ENCODE results near the gene AGMO. TPM values are rescaled to one million over a fixed set of nuclear protein-coding genes. Genes with fewer than 3 reads are reported as not detected.
"Not testable (repeated sequence)": the region's sequence is repeated elsewhere in the genome, so short reads cannot be mapped to it uniquely, and the experiment has no call there.

Gene AGMO
- total and polyA plus RNA-seq, 3 donors from 2014 or later, result 13.1 to 52.8 (median 46.6) TPM

- intact Hi-C loops (cut with DNase I; ENCODE audit: low total_unique reads), result no loop called here
- no peak for DNase-seq
- Histone ChIP-seq H3K27me3 (no peaks in the 10 kb centered on the region), H3K9me3 (no peaks in the 10 kb centered on the region), H3K36me3 (ENCODE audit: low read depth, missing control alignments) (no peaks in the 10 kb centered on the region), H3K4me3 (no peak overlapping the region), H3K27ac (no peak overlapping the region), H3K4me1 (no peaks in the 10 kb centered on the region)
- WGBS, 2 donors, result 71 to 89% methylated on average over 2 of the region's 2 CpGs
- TF ChIP-seq POLR2A (IDR thresholded peaks at IDR 0.05) (no peak), CTCF (IDR thresholded peaks at IDR 0.05) (no peak)
Measured at GRCh38 chr7:15544050-15544449, 17.8 kb downstream of the AGMO start.

GRCh38 chr7:15543256-15543655, 18.6 kb downstream of the AGMO start:
- H3K27me3 ChIP-seq, result no peaks in the 10 kb centered on the region
- no peaks in the 10 kb centered on the region for H3K9me3 ChIP-seq
- TF ChIP-seq POLR2A (IDR thresholded peaks at IDR 0.05), result no peak
- TF ChIP-seq CTCF (IDR thresholded peaks at IDR 0.05), result no peak
- DNase-seq, result no peak
- H3K4me1 ChIP-seq, result no peaks in the 10 kb centered on the region
- WGBS, 2 donors, result 84 to 85% methylated on average over 1 of the region's 1 CpG
- intact Hi-C loops (cut with DNase I; ENCODE audit: low total_unique reads), result no loop called here
- no peaks in the 10 kb centered on the region for H3K36me3 ChIP-seq (ENCODE audit: low read depth, missing control alignments)
- no peak overlapping the region for H3K4me3 ChIP-seq
- H3K27ac ChIP-seq, result no peak overlapping the region

GRCh38 chr7:15527648-15528047, 34.2 kb downstream of the AGMO start:
- Histone ChIP-seq H3K36me3 (ENCODE audit: low read depth, missing control alignments) (no peaks in the 10 kb centered on the region), H3K27ac (no peak overlapping the region), H3K27me3 (no peaks in the 10 kb centered on the region), H3K4me1 (no peaks in the 10 kb centered on the region), H3K4me3 (no peak overlapping the region), H3K9me3 (no peaks in the 10 kb centered on the region)
- DNase-seq, result no peak
- TF ChIP-seq CTCF (IDR thresholded peaks at IDR 0.05), result no peak
- TF ChIP-seq POLR2A (IDR thresholded peaks at IDR 0.05), result no peak
- intact Hi-C loops (cut with DNase I; ENCODE audit: low total_unique reads), result no loop called here

GRCh38 chr7:15525652-15526263, 36.1 kb downstream of the AGMO start:
- TF ChIP-seq POLR2A (IDR thresholded peaks at IDR 0.05) (no peak), CTCF (IDR thresholded peaks at IDR 0.05) (no peak)
- H3K27ac ChIP-seq, result no peak overlapping the region
- H3K36me3 ChIP-seq (ENCODE audit: low read depth, missing control alignments), result no peaks in the 10 kb centered on the region
- no peak for DNase-seq
- WGBS, 2 donors, result 63 to 78% methylated on average over 9 to 21 of the region's 21 CpGs
- no peaks in the 10 kb centered on the region for H3K4me1 ChIP-seq
- no peak overlapping the region for H3K4me3 ChIP-seq
- intact Hi-C loops (cut with DNase I; ENCODE audit: low total_unique reads), result no loop called here
- no peaks in the 10 kb centered on the region for H3K27me3 ChIP-seq
- H3K9me3 ChIP-seq, result no peaks in the 10 kb centered on the region

GRCh38 chr7:15524077-15524476, 37.7 kb downstream of the AGMO start:
- Histone ChIP-seq H3K27ac (no peak overlapping the region), H3K27me3 (no peaks in the 10 kb centered on the region), H3K4me3 (no peak overlapping the region), H3K36me3 (ENCODE audit: low read depth, missing control alignments) (no peaks in the 10 kb centered on the region), H3K4me1 (no peaks in the 10 kb centered on the region), H3K9me3 (no peaks in the 10 kb centered on the region)
- intact Hi-C loops (cut with DNase I; ENCODE audit: low total_unique reads), result no loop called here
- TF ChIP-seq POLR2A (IDR thresholded peaks at IDR 0.05) (no peak), CTCF (IDR thresholded peaks at IDR 0.05) (no peak)
- DNase-seq, result no peak
- 83 to 92% methylated on average over 1 of the region's 1 CpG for WGBS, 2 donors

GRCh38 chr7:15517865-15518264, 44.0 kb downstream of the AGMO start:
- intact Hi-C loops (cut with DNase I; ENCODE audit: low total_unique reads); H3K27me3 ChIP-seq; DNase-seq; H3K36me3 ChIP-seq (ENCODE audit: low read depth, missing control alignments); H3K27ac ChIP-seq; H3K4me3 ChIP-seq; H3K4me1 ChIP-seq; H3K9me3 ChIP-seq: not testable (repeated sequence)
- WGBS, 2 donors, result 94 to 96% methylated on average over 7 of the region's 7 CpGs

Data from testis (tissue), 3 donors.